Measurements from ENCODE around the gene FAM47B. TPM values are rescaled to one million over a fixed set of nuclear protein-coding genes. Genes with fewer than 3 reads are reported as not detected.

Gene FAM47B
- total and polyA plus RNA-seq, 5 donors from 2014 or later: not detected

DNA sequence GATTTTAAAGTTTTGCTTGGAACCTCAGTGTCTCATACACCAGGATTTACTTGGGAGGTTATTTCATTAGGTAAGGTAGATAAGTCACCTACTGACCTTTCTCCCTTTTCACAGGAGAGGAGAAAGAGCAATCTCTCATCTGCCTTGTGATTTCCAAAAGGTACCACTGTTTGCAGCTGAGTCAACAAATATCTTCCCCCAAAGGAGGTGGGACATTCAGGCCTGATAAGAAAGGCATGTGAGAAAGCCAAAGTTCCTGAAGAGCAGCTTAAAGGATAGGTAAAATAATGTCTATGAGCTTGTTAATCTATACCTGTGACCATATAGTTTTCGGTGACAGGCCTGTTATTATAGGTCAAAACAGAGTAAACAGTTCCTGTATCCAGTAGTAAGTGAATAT is 45.0 kb downstream of the FAM47B start:
- Mint-ChIP-seq H3K36me3 (no peaks in the 10 kb centered on the region), H3K4me1 (no peaks in the 10 kb centered on the region), H3K4me3 (no peak overlapping the region), H3K27me3 (no peaks in the 10 kb centered on the region), H3K9me3 (peaks cover 0 to 10% (median 2%) of the 10 kb centered on the region in 7 donors), H3K27ac (no peak overlapping the region)
- Histone ChIP-seq H3K4me1 (ENCODE audit: control insufficient read depth, insufficient read depth, low read length, poor library complexity, severe bottlenecking) (no peaks in the 10 kb centered on the region), H3K27ac (ENCODE audit: insufficient read depth, low read length, poor library complexity, severe bottlenecking) (no peak overlapping the region), H3K36me3 (ENCODE audit: control insufficient read depth, insufficient read depth, low read length) (no peaks in the 10 kb centered on the region), H3K27me3 (ENCODE audit: control insufficient read depth, insufficient read depth, low read length) (no peaks in the 10 kb centered on the region), H3K9me3 (ENCODE audit: control insufficient read depth in 2 of 2, low read length in 2 of 2) (no peaks in the 10 kb centered on the region), H3K4me3 (ENCODE audit: low read depth, low read length) (no peak overlapping the region)
- ATAC-seq (ENCODE audit: low read depth in 2 of 2) (no peak), DNase-seq (no peak)
